Lower lobe of right lung (tissue), 2 donors: ENCODE results near the gene USP32. TPM values are rescaled to one million over a fixed set of nuclear protein-coding genes. Genes with fewer than 3 reads are reported as not detected.
A peak's percentile ranks its signal among the peaks of the same experiment; 100 is the strongest.

ENCODE experiments used
- ATAC-seq, 2 donors: fragments of 200-7000 bp; cut with Tn5 transposase; one replicate each; pipeline ENCODE4 v1.9.1; 2020 to 2022; ENCODE audit warnings: mild to moderate bottlenecking in 2 of 2, moderate library complexity in 2 of 2
- DNase-seq: peaks from one replicate; pipeline ENCODE4 v3.0.0-alpha.2; 2020
- H3K27ac ChIP-seq: fragments of 200-600 bp; one replicate; pipeline ENCODE4 v1.8.0; 2022
- H3K27me3 ChIP-seq: fragments of 200-600 bp; one replicate; pipeline ENCODE4 v1.8.0; 2022; ENCODE audit warnings: low read depth
- H3K36me3 ChIP-seq: fragments of 200-600 bp; one replicate; pipeline ENCODE4 v1.8.0; 2022; ENCODE audit warnings: mild to moderate bottlenecking
- H3K4me1 ChIP-seq: fragments of 200-600 bp; one replicate; pipeline ENCODE4 v1.8.0; 2022
- H3K4me3 ChIP-seq: fragments of 200-600 bp; one replicate; pipeline ENCODE4 v1.8.0; 2022; ENCODE audit warnings: mild to moderate bottlenecking
- H3K9me3 ChIP-seq: fragments of 200-600 bp; one replicate; pipeline ENCODE4 v1.8.0; 2022
- CTCF ChIP-seq: fragments of 200-600 bp; IDR thresholded peaks from one replicate; pipeline ENCODE4 v1.8.0; 2022; ENCODE audit warnings: antibody characterized with exemption, mild to moderate bottlenecking
- intact Hi-C: fragments of 100-400 bp; cut with DNase I; formaldehyde crosslinking; loops from one replicate; pipeline ENCODE4 v1.11.0; 2022
- total RNA-seq: library from RNA; stranded (reverse); fragmentation: NEBNext Ultra II Directional; extraction: Animal tissue kit (Norgen Biotek cat#: 25700); gene quantifications from one replicate; pipeline ENCODE4 v1.2.1, GENCODE V29; 2021
- donor health status: DM: no; HTN: yes; CAD: no; lungs with severe emphysema.

Gene USP32
- total RNA-seq, 1 donor from 2014 or later, result 68.9 TPM

GRCh38 chr17:60135151-60135950, 256.6 kb downstream of the USP32 start:
- ATAC-seq (peak; percentile 97 to 98), DNase-seq (peak; percentile 93)
- Histone ChIP-seq H3K9me3 (no peaks in the 10 kb centered on the region), H3K4me3 (peak overlapping the region; percentile 89), H3K36me3 (no peaks in the 10 kb centered on the region), H3K27ac (peak overlapping the region; percentile 86), H3K4me1 (peaks cover 25% of the 10 kb centered on the region), H3K27me3 (peaks cover 29% of the 10 kb centered on the region)
- intact Hi-C loops, result no loop called here
- TF ChIP-seq CTCF, result no peak

GRCh38 chr17:60134396-60135150, 257.4 kb downstream of the USP32 start:
- Histone ChIP-seq H3K36me3 (no peaks in the 10 kb centered on the region), H3K27ac (peak overlapping the region; percentile 86), H3K27me3 (peaks cover 21% of the 10 kb centered on the region), H3K9me3 (no peaks in the 10 kb centered on the region), H3K4me1 (peaks cover 21% of the 10 kb centered on the region), H3K4me3 (peak overlapping the region; percentile 89)
- peak; percentile 47 for DNase-seq
- no peak for TF ChIP-seq CTCF
- peak; percentile 17 to 46 for ATAC-seq
- intact Hi-C loops, result no loop called here

- H3K36me3 ChIP-seq, result no peaks in the 10 kb centered on the region
- no peak for TF ChIP-seq CTCF
- intact Hi-C loops, result no loop called here
- H3K4me3 ChIP-seq, result no peak overlapping the region
- H3K27ac ChIP-seq, result no peak overlapping the region
- peaks cover 10% of the 10 kb centered on the region for H3K4me1 ChIP-seq
- DNase-seq (no peak), ATAC-seq (no peak)
- H3K27me3 ChIP-seq, result peaks cover 3% of the 10 kb centered on the region
- no peaks in the 10 kb centered on the region for H3K9me3 ChIP-seq
Observed at GRCh38 chr17:60130466-60130865, 261.5 kb downstream of the USP32 start.

GRCh38 chr17:60129164-60129563, 262.8 kb downstream of the USP32 start:
- intact Hi-C loops, result no loop called here
- ATAC-seq (no peak), DNase-seq (no peak)
- H3K4me1 ChIP-seq, result peaks cover 3% of the 10 kb centered on the region
- no peak overlapping the region for H3K27ac ChIP-seq
- no peaks in the 10 kb centered on the region for H3K9me3 ChIP-seq
- H3K27me3 ChIP-seq, result peaks cover 3% of the 10 kb centered on the region
- no peak for TF ChIP-seq CTCF
- H3K36me3 ChIP-seq, result no peaks in the 10 kb centered on the region
- H3K4me3 ChIP-seq, result no peak overlapping the region

Other genes starting within 250 kb of the USP32 start
- gene CA4, start 242.2 kb downstream of the USP32 start, total RNA-seq, result 72.8 TPM
- not detected for gene CHCT1, start 30.4 kb upstream of the USP32 start, total RNA-seq
- 49.4 TPM for gene APPBP2, start 134.1 kb upstream of the USP32 start, total RNA-seq
- gene PPM1D, start 208.1 kb upstream of the USP32 start, total RNA-seq, result 21.3 TPM